ENCODE measurements around the gene MTFR1L. TPM values are rescaled to one million over a fixed set of nuclear protein-coding genes. Genes with fewer than 3 reads are reported as not detected.

The MTFR1L gene
- total RNA-seq, 3 donors from 2014 or later, result 71.6 to 79.2 (median 75.4) TPM

- no peak for DNase-seq (ENCODE audit: low spot score in 2 of 2)
- Histone ChIP-seq H3K27me3 (no peaks in the 10 kb centered on the region), H3K4me3 (peak overlapping the region in 2 of 3 donors; percentile 68 to 88), H3K9me3 (no peaks in the 10 kb centered on the region), H3K36me3 (no peaks in the 10 kb centered on the region), H3K4me1 (peaks cover 7 to 22% of the 10 kb centered on the region in 2 donors), H3K27ac (peak overlapping the region in 1 of 2 donors; percentile 93)
- intact Hi-C loops (cut with DNase I; ENCODE audit: low total_unique reads), result no loop called here
- no peak for TF ChIP-seq POLR2A (IDR thresholded peaks at IDR 0.05)
- TF ChIP-seq POLR2AphosphoS5 (IDR thresholded peaks at IDR 0.05), result no peak
- TF ChIP-seq CTCF (IDR thresholded peaks at IDR 0.05), result no peak
Observed at GRCh38 chr1:25821630-25822091, 1.9 kb downstream of the MTFR1L start.

GRCh38 chr1:25825605-25826004, 5.9 kb downstream of the MTFR1L start:
- no peak for DNase-seq (ENCODE audit: low spot score in 2 of 2)
- H3K27ac ChIP-seq, result no peak overlapping the region
- no peak overlapping the region for H3K4me3 ChIP-seq
- H3K9me3 ChIP-seq, result no peaks in the 10 kb centered on the region
- peaks cover 6% of the 10 kb centered on the region for H3K36me3 ChIP-seq
- TF ChIP-seq CTCF (IDR thresholded peaks at IDR 0.05) (no peak), POLR2AphosphoS5 (IDR thresholded peaks at IDR 0.05) (no peak), POLR2A (IDR thresholded peaks at IDR 0.05) (no peak)
- H3K27me3 ChIP-seq, result no peaks in the 10 kb centered on the region
- peaks cover 0 to 10% of the 10 kb centered on the region in 2 donors for H3K4me1 ChIP-seq
- intact Hi-C loops (cut with DNase I; ENCODE audit: low total_unique reads), result no loop called here

GRCh38 chr1:25826571-25826970, 6.8 kb downstream of the MTFR1L start:
- Histone ChIP-seq H3K36me3 (peaks cover 8% of the 10 kb centered on the region), H3K27me3 (no peaks in the 10 kb centered on the region), H3K4me1 (peaks cover 0 to 4% of the 10 kb centered on the region in 2 donors), H3K27ac (no peak overlapping the region), H3K4me3 (no peak overlapping the region), H3K9me3 (no peaks in the 10 kb centered on the region)
- TF ChIP-seq CTCF (IDR thresholded peaks at IDR 0.05), result no peak
- no peak for TF ChIP-seq POLR2AphosphoS5 (IDR thresholded peaks at IDR 0.05)
- TF ChIP-seq POLR2A (IDR thresholded peaks at IDR 0.05), result no peak
- intact Hi-C loops (cut with DNase I; ENCODE audit: low total_unique reads), result no loop called here
- no peak for DNase-seq (ENCODE audit: low spot score in 2 of 2)

- Histone ChIP-seq H3K4me3 (no peak overlapping the region), H3K9me3 (no peaks in the 10 kb centered on the region), H3K4me1 (no peaks in the 10 kb centered on the region), H3K27ac (no peak overlapping the region), H3K36me3 (peaks cover 8% of the 10 kb centered on the region), H3K27me3 (no peaks in the 10 kb centered on the region)
- TF ChIP-seq POLR2A (IDR thresholded peaks at IDR 0.05) (no peak), CTCF (IDR thresholded peaks at IDR 0.05) (no peak), POLR2AphosphoS5 (IDR thresholded peaks at IDR 0.05) (no peak)
- DNase-seq (ENCODE audit: low spot score in 2 of 2), result no peak
- intact Hi-C loops (cut with DNase I; ENCODE audit: low total_unique reads), result no loop called here
Observed at GRCh38 chr1:25828491-25828890, 8.7 kb downstream of the MTFR1L start.

- TF ChIP-seq CTCF (IDR thresholded peaks at IDR 0.05) (no peak), POLR2A (IDR thresholded peaks at IDR 0.05) (no peak), POLR2AphosphoS5 (IDR thresholded peaks at IDR 0.05) (no peak)
- no peak overlapping the region for H3K4me3 ChIP-seq
- H3K27ac ChIP-seq, result no peak overlapping the region
- H3K4me1 ChIP-seq, result no peaks in the 10 kb centered on the region
- no peaks in the 10 kb centered on the region for H3K9me3 ChIP-seq
- no peaks in the 10 kb centered on the region for H3K27me3 ChIP-seq
- no peak for DNase-seq (ENCODE audit: low spot score in 2 of 2)
- intact Hi-C loops (cut with DNase I; ENCODE audit: low total_unique reads), result no loop called here
- peaks cover 8% of the 10 kb centered on the region for H3K36me3 ChIP-seq
Observed at GRCh38 chr1:25829046-25829445, 9.3 kb downstream of the MTFR1L start.

All from breast epithelium (tissue), 4 donors.